ENCODE data around the gene KCNH2.

- TF ChIP-seq CTCF (IDR thresholded peaks at IDR 0.05) (no peak), EP300 (IDR thresholded peaks at IDR 0.05) (no peak), POLR2AphosphoS5 (IDR thresholded peaks at IDR 0.05) (no peak)
Observed at GRCh38 chr7:150981644-150982043, 3.5 kb upstream of the KCNH2 start.

All from stomach (tissue), 4 donors.